Cardiac fibroblast (primary cell): ENCODE data around the gene ENG.

Experiments used
- DNase-seq, 2 donors: peaks; one replicate each; pipeline versions ENCODE4 v3.0.0 to v3.0.0-alpha.2; 2010; ENCODE audit warnings: low read depth in 2 of 2
- H3K4me3 ChIP-seq, 2 donors: replicated peaks in 1 of 2; 1 replicate in 1 of 2; 2 replicates in 1 of 2; pipeline ENCODE4 v1.5.1; 2011; ENCODE audit warnings: low read depth in 2 of 2, low read length in 2 of 2, mild to moderate bottlenecking in 2 of 2, moderate library complexity in 1 of 2
- TF ChIP-seq, protein P1 (sequence below): IDR thresholded peaks from one replicate; pipeline ENCODE4 v1.5.1; 2011; ENCODE audit warnings: low read depth, mild to moderate bottlenecking, low read length, inconsistent platforms

ENG gene

GRCh38 chr9:127854184-127854806, at the start of gene ENG:
Gene ENG (minus strand): TSS chr9:127854658. CDS start chr9:127854355, 303 bp downstream.
- peak; percentile 60 to 83 for DNase-seq
- TF ChIP-seq, protein P1, sequence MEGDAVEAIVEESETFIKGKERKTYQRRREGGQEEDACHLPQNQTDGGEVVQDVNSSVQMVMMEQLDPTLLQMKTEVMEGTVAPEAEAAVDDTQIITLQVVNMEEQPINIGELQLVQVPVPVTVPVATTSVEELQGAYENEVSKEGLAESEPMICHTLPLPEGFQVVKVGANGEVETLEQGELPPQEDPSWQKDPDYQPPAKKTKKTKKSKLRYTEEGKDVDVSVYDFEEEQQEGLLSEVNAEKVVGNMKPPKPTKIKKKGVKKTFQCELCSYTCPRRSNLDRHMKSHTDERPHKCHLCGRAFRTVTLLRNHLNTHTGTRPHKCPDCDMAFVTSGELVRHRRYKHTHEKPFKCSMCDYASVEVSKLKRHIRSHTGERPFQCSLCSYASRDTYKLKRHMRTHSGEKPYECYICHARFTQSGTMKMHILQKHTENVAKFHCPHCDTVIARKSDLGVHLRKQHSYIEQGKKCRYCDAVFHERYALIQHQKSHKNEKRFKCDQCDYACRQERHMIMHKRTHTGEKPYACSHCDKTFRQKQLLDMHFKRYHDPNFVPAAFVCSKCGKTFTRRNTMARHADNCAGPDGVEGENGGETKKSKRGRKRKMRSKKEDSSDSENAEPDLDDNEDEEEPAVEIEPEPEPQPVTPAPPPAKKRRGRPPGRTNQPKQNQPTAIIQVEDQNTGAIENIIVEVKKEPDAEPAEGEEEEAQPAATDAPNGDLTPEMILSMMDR = peak; percentile 17
- H3K4me3 ChIP-seq = peak within 1 kb of the TSS; percentile 85 to 86

DNA sequence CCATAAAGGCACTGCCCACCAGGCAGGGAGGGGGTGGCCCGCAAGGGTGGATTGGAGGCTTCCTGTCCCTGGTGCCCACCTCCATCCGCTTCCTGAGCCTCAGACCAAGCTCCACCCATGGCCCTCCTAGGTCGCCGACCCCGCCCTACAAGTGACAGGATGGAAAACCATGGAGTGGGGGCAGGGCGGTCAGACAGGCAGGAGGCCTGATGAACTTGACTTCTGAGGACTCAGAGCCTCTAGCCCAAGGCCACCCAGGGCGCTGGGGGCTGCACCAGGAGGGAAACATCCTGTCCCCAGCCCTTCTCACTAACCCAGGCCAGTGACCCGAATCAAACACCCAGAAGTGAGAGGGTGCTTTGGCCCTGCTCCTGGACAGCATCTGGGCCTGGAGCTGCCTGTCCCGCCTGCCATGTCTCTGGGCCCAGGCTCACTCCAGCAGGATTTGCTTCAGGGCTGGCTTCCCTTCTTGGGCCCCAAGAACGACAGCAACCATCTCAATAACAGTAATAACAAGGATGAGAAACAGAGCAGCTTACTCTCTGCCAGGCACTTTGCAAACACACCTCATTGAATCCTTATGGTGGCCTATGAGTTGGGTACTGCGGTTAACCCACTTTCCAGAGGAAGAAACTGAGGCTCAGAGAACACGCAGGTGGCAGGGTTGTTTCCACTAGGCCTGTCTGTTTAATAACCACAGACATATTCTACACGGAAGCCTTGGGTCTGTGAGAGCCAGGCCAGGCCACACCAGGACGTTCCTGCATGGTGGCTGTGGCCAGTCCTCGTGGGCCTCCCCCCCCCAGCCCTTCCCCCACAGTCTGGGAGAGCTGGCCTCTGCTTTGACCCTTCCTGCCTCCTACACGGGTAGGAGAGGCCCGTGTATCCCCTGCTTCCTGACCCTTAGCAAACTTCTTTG, 49.4 kb upstream of the ENG start:
- peak in 1 of 2 donors; percentile 48 for DNase-seq
- H3K4me3 ChIP-seq = no peak overlapping the region

DNA sequence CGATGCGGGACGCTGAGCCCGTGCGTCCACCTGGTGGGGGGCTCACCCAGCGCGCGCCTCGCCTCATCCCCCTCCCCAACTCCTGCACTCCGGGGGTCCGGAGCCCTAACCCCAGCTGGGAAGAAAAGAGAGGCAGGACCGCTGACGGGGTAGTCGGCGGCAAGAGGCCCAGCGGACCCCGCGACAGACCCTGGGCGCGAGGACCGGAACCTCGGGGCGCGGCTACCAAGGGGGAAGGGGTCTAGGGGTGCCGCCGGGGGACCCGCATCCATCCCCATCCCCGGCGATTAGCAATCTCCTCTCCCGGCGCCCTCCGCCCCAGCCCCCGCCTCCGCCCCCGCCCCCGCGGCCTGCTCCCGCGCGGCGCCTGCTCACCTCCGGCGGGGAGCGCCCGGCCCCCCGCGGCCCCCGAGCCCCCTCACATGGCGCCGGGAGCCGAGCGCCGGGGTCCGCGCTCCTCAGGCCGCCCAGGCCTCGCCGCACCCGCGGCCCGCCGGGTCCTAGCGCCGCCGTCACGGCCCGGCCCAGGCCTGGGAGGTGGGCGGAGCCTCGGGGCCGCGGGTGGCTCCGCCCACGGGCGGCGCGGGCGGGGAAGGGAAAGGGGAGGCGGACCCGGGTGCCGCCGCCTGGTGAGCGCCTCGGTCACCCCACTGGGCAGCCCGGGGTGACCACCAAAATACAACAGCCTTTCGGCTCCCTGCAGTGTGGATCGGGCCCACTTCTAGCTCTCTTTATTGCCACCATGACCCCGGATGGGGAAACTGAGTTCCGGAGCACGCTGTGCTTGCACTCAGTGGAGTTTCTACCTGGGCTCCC, 44.9 kb upstream of the ENG start, which contains the start of gene ST6GALNAC6:
Gene ST6GALNAC6 (minus strand): TSS at position 476 of the 816 bp plus-strand sequence. CDS start 1,622 bp downstream, outside the sequence.
- peak; percentile 63 to 88 for DNase-seq
- peak within 1 kb of the TSS; percentile 92 to 94 for H3K4me3 ChIP-seq
- TF ChIP-seq, protein P1 = no peak

More for the DNA sequence above, 49.4 kb upstream of the ENG start:
- TF ChIP-seq, protein P1 = no peak

DNA sequence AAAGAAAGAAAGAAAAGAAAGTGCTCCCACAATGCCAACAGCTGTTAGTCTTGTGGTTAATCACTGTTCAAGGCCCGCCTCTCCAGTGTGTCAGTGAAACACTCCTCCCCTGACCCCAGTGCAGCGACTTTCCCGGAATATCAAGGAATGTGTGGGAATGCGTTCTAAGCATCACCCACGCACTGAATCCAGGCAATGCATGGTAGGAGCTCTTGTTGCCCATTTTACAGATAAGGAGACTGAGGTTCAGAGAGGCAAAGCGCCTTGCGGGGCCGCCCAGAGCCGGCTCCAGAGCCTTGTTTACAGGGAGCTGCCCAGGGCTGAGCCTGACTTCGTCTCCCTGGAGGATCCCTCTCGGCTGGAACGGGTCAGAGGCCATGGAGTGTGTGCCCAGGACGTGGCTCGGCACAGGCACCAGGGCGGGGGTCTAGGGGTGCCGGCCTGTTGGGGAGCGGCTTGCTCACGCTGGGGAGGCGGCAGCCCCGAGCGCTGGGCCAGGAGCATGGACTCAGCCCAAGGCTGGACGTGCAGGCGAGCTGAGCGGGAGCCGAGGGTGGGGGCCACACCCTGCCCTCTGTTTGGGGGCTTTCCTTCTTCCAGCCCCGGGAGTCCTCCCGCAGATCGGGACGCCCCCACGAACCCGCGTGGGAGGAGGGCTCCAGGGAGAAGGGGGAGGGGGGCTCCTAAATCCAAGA, 44.1 kb upstream of the ENG start:
- peak; percentile 77 to 97 for DNase-seq
- TF ChIP-seq, protein P1 = no peak
- peak overlapping the region; percentile 92 to 94 for H3K4me3 ChIP-seq

GRCh38 chr9:127897193-127897692, 42.8 kb upstream of the ENG start:
- TF ChIP-seq, protein P1 = no peak
- DNase-seq = peak; percentile 70 to 95
- H3K4me3 ChIP-seq = peak overlapping the region; percentile 27 to 32
